Measurements from ENCODE around the gene SRD5A1. TPM values are rescaled to one million over a fixed set of nuclear protein-coding genes. Genes with fewer than 3 reads are reported as not detected.

Gene SRD5A1
- total RNA-seq, 4 donors from 2014 or later = 34.1 to 126 (median 80.1) TPM

DNA sequence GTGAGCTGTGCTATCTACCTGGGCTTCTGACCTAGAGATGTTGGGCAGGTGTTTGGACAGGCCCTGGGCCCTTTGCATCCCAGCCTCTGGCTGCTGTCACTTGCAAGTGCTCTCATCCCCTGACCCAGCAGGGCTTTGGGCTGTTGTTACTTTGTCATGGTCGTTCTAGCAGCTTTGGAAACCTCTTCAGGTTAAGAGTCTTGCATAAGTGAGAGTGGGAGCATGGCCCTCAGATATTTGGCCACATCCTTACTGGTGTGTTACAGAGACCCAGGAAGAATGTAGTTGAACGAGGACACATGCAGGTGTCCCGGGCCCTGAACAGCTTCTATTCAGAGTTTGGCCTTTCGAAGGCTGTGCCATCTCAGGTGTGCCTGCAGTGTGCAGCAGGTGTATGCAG, 84.4 kb downstream of the SRD5A1 start:
- H3K36me3 ChIP-seq = peaks cover 0 to 6% (median 0%) of the 10 kb centered on the region in 3 donors
- no peaks in the 10 kb centered on the region for H3K9me3 ChIP-seq
- WGBS, 2 donors = 81 to 92% methylated on average over 3 of the region's 4 CpGs
- intact Hi-C loops (cut with DNase I) = no loop called here
- no peaks in the 10 kb centered on the region for H3K27me3 ChIP-seq
- no peak for DNase-seq
- TF ChIP-seq POLR2A (IDR thresholded peaks at IDR 0.05) = no peak
- TF ChIP-seq, protein P1, sequence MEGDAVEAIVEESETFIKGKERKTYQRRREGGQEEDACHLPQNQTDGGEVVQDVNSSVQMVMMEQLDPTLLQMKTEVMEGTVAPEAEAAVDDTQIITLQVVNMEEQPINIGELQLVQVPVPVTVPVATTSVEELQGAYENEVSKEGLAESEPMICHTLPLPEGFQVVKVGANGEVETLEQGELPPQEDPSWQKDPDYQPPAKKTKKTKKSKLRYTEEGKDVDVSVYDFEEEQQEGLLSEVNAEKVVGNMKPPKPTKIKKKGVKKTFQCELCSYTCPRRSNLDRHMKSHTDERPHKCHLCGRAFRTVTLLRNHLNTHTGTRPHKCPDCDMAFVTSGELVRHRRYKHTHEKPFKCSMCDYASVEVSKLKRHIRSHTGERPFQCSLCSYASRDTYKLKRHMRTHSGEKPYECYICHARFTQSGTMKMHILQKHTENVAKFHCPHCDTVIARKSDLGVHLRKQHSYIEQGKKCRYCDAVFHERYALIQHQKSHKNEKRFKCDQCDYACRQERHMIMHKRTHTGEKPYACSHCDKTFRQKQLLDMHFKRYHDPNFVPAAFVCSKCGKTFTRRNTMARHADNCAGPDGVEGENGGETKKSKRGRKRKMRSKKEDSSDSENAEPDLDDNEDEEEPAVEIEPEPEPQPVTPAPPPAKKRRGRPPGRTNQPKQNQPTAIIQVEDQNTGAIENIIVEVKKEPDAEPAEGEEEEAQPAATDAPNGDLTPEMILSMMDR (IDR thresholded peaks at IDR 0.05) = no peak
- H3K27ac ChIP-seq = no peak overlapping the region
- peaks cover 57 to 82% (median 68%) of the 10 kb centered on the region in 3 donors for H3K4me1 ChIP-seq
- no peak overlapping the region for H3K4me3 ChIP-seq

DNA sequence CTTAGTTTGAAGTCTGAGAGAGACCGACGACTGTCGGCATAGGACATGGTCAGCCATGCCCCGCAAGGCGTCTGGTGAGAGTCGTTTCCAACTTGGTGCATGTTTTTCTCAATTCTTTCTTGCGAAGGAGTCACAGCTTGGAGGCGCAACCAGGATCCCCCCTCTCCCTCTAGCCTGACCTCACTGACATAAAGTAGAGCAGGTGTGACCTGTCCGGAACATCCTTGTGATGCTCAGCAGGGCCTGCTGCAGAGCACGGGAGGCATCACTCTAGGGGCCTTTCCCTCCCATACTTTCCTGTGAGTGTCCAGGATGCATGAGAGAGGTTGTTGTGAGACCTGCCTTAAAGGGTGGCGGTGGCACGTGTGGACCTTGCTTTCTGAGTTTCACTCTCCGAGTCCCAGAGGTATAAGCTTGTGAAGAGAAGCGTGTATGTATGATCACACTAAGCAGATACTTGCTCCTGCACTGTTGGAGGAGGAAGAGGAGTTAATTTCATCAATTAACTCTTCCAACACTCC, 85.0 kb downstream of the SRD5A1 start:
- intact Hi-C loops (cut with DNase I) = no loop called here
- TF ChIP-seq POLR2A (IDR thresholded peaks at IDR 0.05) = no peak
- TF ChIP-seq, protein P1 (IDR thresholded peaks at IDR 0.05) = no peak
- no peaks in the 10 kb centered on the region for H3K9me3 ChIP-seq
- H3K36me3 ChIP-seq = peaks cover 0 to 8% (median 0%) of the 10 kb centered on the region in 3 donors
- H3K27ac ChIP-seq = no peak overlapping the region
- DNase-seq = no peak
- WGBS, 2 donors = 66 to 78% methylated on average over 5 to 12 of the region's 14 CpGs
- peaks cover 57 to 87% (median 74%) of the 10 kb centered on the region in 3 donors for H3K4me1 ChIP-seq
- H3K4me3 ChIP-seq = no peak overlapping the region
- no peaks in the 10 kb centered on the region for H3K27me3 ChIP-seq

GRCh38 chr5:6718718-6719117, 85.5 kb downstream of the SRD5A1 start:
- DNase-seq = no peak
- no peak overlapping the region for H3K4me3 ChIP-seq
- H3K36me3 ChIP-seq = peaks cover 0 to 13% (median 0%) of the 10 kb centered on the region in 3 donors
- WGBS, 2 donors = 51 to 58% methylated on average over 5 of the region's 5 CpGs
- no peak overlapping the region for H3K27ac ChIP-seq
- no peaks in the 10 kb centered on the region for H3K9me3 ChIP-seq
- peaks cover 57 to 92% (median 79%) of the 10 kb centered on the region in 3 donors for H3K4me1 ChIP-seq
- TF ChIP-seq, protein P1 (IDR thresholded peaks at IDR 0.05) = no peak
- no peak for TF ChIP-seq POLR2A (IDR thresholded peaks at IDR 0.05)
- H3K27me3 ChIP-seq = no peaks in the 10 kb centered on the region
- intact Hi-C loops (cut with DNase I) = no loop called here

- Histone ChIP-seq H3K4me1 (peaks cover 57 to 97% (median 79%) of the 10 kb centered on the region in 3 donors), H3K27ac (no peak overlapping the region), H3K4me3 (no peak overlapping the region), H3K27me3 (no peaks in the 10 kb centered on the region), H3K36me3 (peaks cover 0 to 19% (median 0%) of the 10 kb centered on the region in 3 donors), H3K9me3 (no peaks in the 10 kb centered on the region)
- intact Hi-C loops (cut with DNase I) = no loop called here
- TF ChIP-seq, protein P1 (IDR thresholded peaks at IDR 0.05) = no peak
- TF ChIP-seq POLR2A (IDR thresholded peaks at IDR 0.05) = no peak
- WGBS, 2 donors = 76% methylated on average over 4 to 5 of the region's 5 CpGs
- no peak for DNase-seq
Measured at GRCh38 chr5:6719417-6719816, 86.2 kb downstream of the SRD5A1 start.

DNA sequence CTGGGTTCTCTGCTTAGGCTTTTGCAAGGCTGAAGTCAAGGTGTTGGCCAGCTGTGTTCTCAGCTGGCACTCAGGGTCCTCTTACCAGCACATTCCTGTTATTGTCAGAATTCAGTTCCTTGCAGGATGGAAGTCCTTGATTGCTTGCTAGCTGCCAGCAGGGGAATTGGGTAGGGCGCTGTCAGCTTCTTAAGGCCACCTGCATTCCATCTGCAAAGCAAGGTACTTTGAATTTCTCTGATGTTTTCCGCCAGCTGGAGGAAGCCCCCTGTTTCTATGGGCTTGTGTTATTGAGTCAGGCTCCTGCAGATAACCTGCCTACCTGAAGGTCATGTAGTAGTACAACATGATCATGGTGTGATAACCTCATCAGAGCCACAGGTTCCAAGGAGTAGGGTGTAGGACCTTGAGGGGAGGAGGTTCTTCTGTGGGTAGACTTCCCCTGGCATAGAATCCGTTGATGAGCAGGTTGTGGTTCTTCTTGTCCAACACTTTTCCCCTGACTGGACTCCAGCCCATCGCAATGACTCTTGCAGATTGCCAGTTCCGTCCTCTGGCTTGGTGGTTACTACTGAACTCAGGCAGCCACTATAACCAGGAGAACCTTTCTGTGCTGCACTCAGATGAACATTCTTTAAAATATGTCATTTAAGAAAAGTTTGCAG, 86.8 kb downstream of the SRD5A1 start:
- TF ChIP-seq, protein P1 (IDR thresholded peaks at IDR 0.05) = no peak
- no peak for TF ChIP-seq POLR2A (IDR thresholded peaks at IDR 0.05)
- H3K4me3 ChIP-seq = no peak overlapping the region
- peaks cover 0 to 22% (median 0%) of the 10 kb centered on the region in 3 donors for H3K36me3 ChIP-seq
- peaks cover 55 to 92% (median 77%) of the 10 kb centered on the region in 3 donors for H3K4me1 ChIP-seq
- peak overlapping the region in 1 of 4 donors; percentile 2 for H3K27ac ChIP-seq
- WGBS, 2 donors = 71 to 75% methylated on average over 4 of the region's 5 CpGs
- intact Hi-C loops (cut with DNase I) = no loop called here
- no peak for DNase-seq
- no peaks in the 10 kb centered on the region for H3K9me3 ChIP-seq
- H3K27me3 ChIP-seq = no peaks in the 10 kb centered on the region
